HCT116 (cell line): Measurements from ENCODE around the gene GALNT13. TPM values are rescaled to one million over a fixed set of nuclear protein-coding genes. Genes with fewer than 3 reads are reported as not detected.

Experiments
- ATAC-seq: fragments of 200-7000 bp; cut with Tn5 transposase; 2 replicates; pipeline ENCODE4 v1.9.1; 2020; ENCODE audit warnings: mild to moderate bottlenecking, moderate library complexity
- BruUV-seq: library from RNA; stranded (reverse); fragments of 400-500 nt; replicated peaks from 2 replicates; lab custom pipeline; 2021; lab: Mats Ljungman, UMichigan
- CTCF ChIA-PET: fragments of 300-600 bp; sonication (Branson Sonifier 250); formaldehyde crosslinking; loops from one replicate; lab custom pipeline; 2021; ENCODE audit warnings: antibody characterized with exemption; lab: Charles Lee
- POLR2A ChIA-PET: fragments of 300-600, 350-600 bp; sonication (Branson Sonifier 250); formaldehyde crosslinking; loops from one replicate; lab custom pipeline; 2021; ENCODE audit warnings: antibody characterized with exemption; lab: Charles Lee
- RAD21 ChIA-PET, 2 experiments: fragments of 300-600 bp; sonication (Branson Sonifier 250); formaldehyde crosslinking; loops; one replicate each; lab custom pipeline; 2023; ENCODE audit warnings: low total read pairs in 2 of 2; ENCODE audit not compliant: uncharacterized antibody in 2 of 2, unreplicated experiment in 2 of 2, low non-redundant PET in 1 of 2; lab: Charles Lee
- DNase-seq: peaks from one replicate; pipeline ENCODE4 v3.0.0-alpha.2; 2010; ENCODE audit warnings: low read depth, low spot score
- H2AFZ ChIP-seq: fragments of 200-600 bp; shearing (Covaris generic), sonication (generic); 2 replicates; pipeline ENCODE4 v1.6.1; 2017; ENCODE audit warnings: low read depth, mixed run types, mixed read lengths, antibody characterized with exemption, low read length; ENCODE audit not compliant: poor library complexity, severe bottlenecking
- H3K27ac ChIP-seq: 2 replicates; pipeline ENCODE4 v1.5.1; 2012; ENCODE audit warnings: low read depth, low read length
- H3K27me3 ChIP-seq: fragments of 200-600 bp; sonication (generic); 2 replicates; pipeline ENCODE4 v1.6.1; 2016; ENCODE audit warnings: mixed run types, low read length, mixed read lengths; ENCODE audit not compliant: insufficient read depth
- H3K36me3 ChIP-seq, 2 experiments: fragments of 200-500 bp in 1 of 2; fragments of 200-600 bp in 1 of 2; sonication (Bioruptor generic) in 1 of 2; sonication (generic) in 1 of 2; 2 replicates each; pipeline versions ENCODE4 v1.5.1 to v1.6.1; 2014 to 2016; ENCODE audit warnings: low read length in 2 of 2, inconsistent platforms in 1 of 2, mixed read lengths in 1 of 2, mixed run types in 1 of 2; ENCODE audit not compliant: insufficient read depth in 2 of 2, control insufficient read depth in 1 of 2
- H3K4me1 ChIP-seq, 2 experiments: fragments of 200-600 bp in 1 of 2; sonication (generic) in 1 of 2; 2 replicates each; pipeline versions ENCODE4 v1.5.1 to v1.6.1; 2012 to 2017; ENCODE audit warnings: low read length in 2 of 2, inconsistent platforms in 1 of 2, mild to moderate bottlenecking in 1 of 2, mixed read lengths in 1 of 2, mixed run types in 1 of 2, moderate library complexity in 1 of 2; ENCODE audit not compliant: insufficient read depth in 2 of 2, control insufficient read depth in 1 of 2
- H3K4me2 ChIP-seq: fragments of 200-600 bp; sonication (generic); 2 replicates; pipeline ENCODE4 v1.6.1; 2017; ENCODE audit warnings: mixed run types, low read length, mixed read lengths
- H3K4me3 ChIP-seq, 2 experiments: fragments of 200-600 bp in 1 of 2; sonication (generic) in 1 of 2; replicated peaks in 1 of 2; 2 replicates each; pipeline ENCODE4 v1.5.1; 2011 to 2016; ENCODE audit warnings: low read length in 2 of 2, control low read depth in 1 of 2, low read depth in 1 of 2, mild to moderate bottlenecking in 1 of 2, mixed read lengths in 1 of 2, mixed run types in 1 of 2
- H3K79me2 ChIP-seq: fragments of 200-600 bp; sonication (generic); 2 replicates; pipeline ENCODE4 v1.6.1; 2017; ENCODE audit warnings: mild to moderate bottlenecking, mixed run types, low read length, moderate library complexity, mixed read lengths; ENCODE audit not compliant: insufficient read depth
- H3K9ac ChIP-seq: fragments of 200-600 bp; sonication (generic); 2 replicates; pipeline ENCODE4 v1.6.1; 2016; ENCODE audit warnings: low read length, mixed read lengths
- H3K9me2 ChIP-seq: fragments of 200-600 bp; sonication (generic), shearing (Covaris generic); 2 replicates; pipeline ENCODE4 v1.6.1; 2017; ENCODE audit warnings: mixed run types, mild to moderate bottlenecking, moderate library complexity; ENCODE audit not compliant: insufficient read depth
- H3K9me3 ChIP-seq, 2 experiments: fragments of 200-500 bp in 1 of 2; fragments of 200-600 bp in 1 of 2; sonication (Bioruptor generic) in 1 of 2; sonication (generic) in 1 of 2; 2 replicates each; pipeline ENCODE4 v1.6.1; 2014 to 2017; ENCODE audit warnings: low read length in 2 of 2, mixed read lengths in 2 of 2, inconsistent platforms in 1 of 2, low read depth in 1 of 2, mild to moderate bottlenecking in 1 of 2, mixed run types in 1 of 2, moderate library complexity in 1 of 2; ENCODE audit not compliant: control insufficient read depth in 1 of 2, insufficient read depth in 1 of 2
- H4K20me1 ChIP-seq: fragments of 200-600 bp; sonication (generic), shearing (Covaris generic); 2 replicates; pipeline ENCODE4 v1.6.1; 2017; ENCODE audit warnings: mixed run types, mild to moderate bottlenecking, moderate library complexity; ENCODE audit not compliant: insufficient read depth
- EZH2 ChIP-seq: fragments of 200-600 bp; sonication (generic); IDR thresholded peaks from 2 replicates; pipeline ENCODE4 v1.6.1; 2017; ENCODE audit warnings: antibody characterized with exemption, mixed run types
- EZH2phosphoT487 ChIP-seq: fragments of 200-600 bp; IDR thresholded peaks from 2 replicates; pipeline ENCODE4 v1.6.1; 2018; ENCODE audit warnings: antibody characterized with exemption, borderline replicate concordance
- POLR2A ChIP-seq: IDR thresholded peaks from 2 replicates; pipeline ENCODE4 v1.7.0; 2011; ENCODE audit warnings: borderline replicate concordance; ENCODE audit not compliant: insufficient read depth, insufficient read length; ENCODE audit errors: extremely low read depth
- YY1 ChIP-seq: IDR thresholded peaks from 2 replicates; pipeline ENCODE4 v1.6.1; 2011; ENCODE audit warnings: low read length, low read depth, moderate library complexity, mild to moderate bottlenecking; ENCODE audit not compliant: insufficient replicate concordance; ENCODE audit errors: extremely low read depth
- ZFX ChIP-seq: fragments of 450-650 bp; IDR thresholded peaks from 2 replicates; pipeline ENCODE4 v1.6.1; 2017
- intact Hi-C: fragments of 100-400 bp; cut with micrococcal nuclease; formaldehyde crosslinking; loops from 2 replicates; pipeline ENCODE4 v1.10.0; 2022
- total RNA-seq: library from RNA; stranded (reverse); gene quantifications from one replicate; pipeline ENCODE4 v1.2.1, GENCODE V29; 2021; ENCODE audit not compliant: unreplicated experiment
- TF ChIP-seq, protein P1 (sequence below), 3 experiments: fragments of 200-600 bp in 1 of 3; sonication (generic) in 1 of 3; IDR thresholded peaks in 2 of 3; conservative IDR thresholded peaks in 1 of 3; 2 replicates each; pipeline ENCODE4 v1.5.1; 2012 to 2017; ENCODE audit warnings: low read depth in 2 of 3, low read length in 2 of 3, antibody characterized with exemption in 1 of 3, borderline replicate concordance in 1 of 3, control low read depth in 1 of 3, mild to moderate bottlenecking in 1 of 3, mixed read lengths in 1 of 3, mixed run types in 1 of 3, moderate library complexity in 1 of 3; ENCODE audit not compliant: insufficient read depth in 1 of 3
- TF ChIP-seq, protein P2 (sequence below): IDR thresholded peaks from 2 replicates; pipeline ENCODE4 v1.6.1; 2011; ENCODE audit warnings: mild to moderate bottlenecking, low read length, moderate library complexity; ENCODE audit not compliant: insufficient replicate concordance; ENCODE audit errors: extremely low read depth

Gene GALNT13
- total RNA-seq, 1 experiment from 2014 or later: 0.44 TPM

DNA sequence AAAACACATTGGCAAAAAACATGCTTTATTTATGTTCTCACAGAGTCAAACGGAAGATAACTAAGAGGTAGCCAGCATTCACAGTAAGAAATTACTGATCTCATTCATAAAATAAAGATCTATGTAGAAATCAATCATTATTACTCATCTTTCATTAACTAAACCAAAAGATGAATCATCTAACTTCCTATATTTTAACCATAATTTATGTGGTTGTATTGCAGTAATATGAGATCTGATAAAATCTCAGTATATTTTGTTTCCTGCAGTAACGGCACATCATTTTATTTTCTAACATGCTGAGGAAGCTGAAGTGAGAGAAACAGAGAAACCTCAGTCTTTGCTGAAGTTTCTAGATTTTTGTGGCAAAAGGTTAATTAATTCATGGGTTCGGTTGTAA lies 375.8 kb downstream of the GALNT13 start:
- Histone ChIP-seq H3K9ac (no peak overlapping the region), H3K27me3 (no peaks in the 10 kb centered on the region), H3K4me3 (no peak overlapping the region), H3K9me3 (no peaks in the 10 kb centered on the region), H2AFZ (no peak overlapping the region), H4K20me1 (no peaks in the 10 kb centered on the region), H3K36me3 (no peaks in the 10 kb centered on the region), H3K4me2 (no peak overlapping the region), H3K4me1 (no peaks in the 10 kb centered on the region), H3K79me2 (no peaks in the 10 kb centered on the region), H3K27ac (no peak overlapping the region), H3K9me2 (no peaks in the 10 kb centered on the region)
- RAD21 ChIA-PET: no interaction called here
- POLR2A ChIA-PET: no interaction called here
- intact Hi-C loops: no loop called here
- no TSS peak for BruUV-seq
- DNase-seq (no peak), ATAC-seq (no peak)
- TF ChIP-seq, protein P1, sequence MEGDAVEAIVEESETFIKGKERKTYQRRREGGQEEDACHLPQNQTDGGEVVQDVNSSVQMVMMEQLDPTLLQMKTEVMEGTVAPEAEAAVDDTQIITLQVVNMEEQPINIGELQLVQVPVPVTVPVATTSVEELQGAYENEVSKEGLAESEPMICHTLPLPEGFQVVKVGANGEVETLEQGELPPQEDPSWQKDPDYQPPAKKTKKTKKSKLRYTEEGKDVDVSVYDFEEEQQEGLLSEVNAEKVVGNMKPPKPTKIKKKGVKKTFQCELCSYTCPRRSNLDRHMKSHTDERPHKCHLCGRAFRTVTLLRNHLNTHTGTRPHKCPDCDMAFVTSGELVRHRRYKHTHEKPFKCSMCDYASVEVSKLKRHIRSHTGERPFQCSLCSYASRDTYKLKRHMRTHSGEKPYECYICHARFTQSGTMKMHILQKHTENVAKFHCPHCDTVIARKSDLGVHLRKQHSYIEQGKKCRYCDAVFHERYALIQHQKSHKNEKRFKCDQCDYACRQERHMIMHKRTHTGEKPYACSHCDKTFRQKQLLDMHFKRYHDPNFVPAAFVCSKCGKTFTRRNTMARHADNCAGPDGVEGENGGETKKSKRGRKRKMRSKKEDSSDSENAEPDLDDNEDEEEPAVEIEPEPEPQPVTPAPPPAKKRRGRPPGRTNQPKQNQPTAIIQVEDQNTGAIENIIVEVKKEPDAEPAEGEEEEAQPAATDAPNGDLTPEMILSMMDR (IDR thresholded peaks at IDR 0.05 in 2 of 3, conservative IDR thresholded peaks at IDR 0.05 in 1 of 3; ENCODE audit: borderline replicate concordance in 1 of 3, insufficient read depth in 1 of 3, low read depth in 2 of 3, low read length in 2 of 3): no peak
- TF ChIP-seq EZH2phosphoT487: no peak
- no peak for TF ChIP-seq POLR2A
- TF ChIP-seq, protein P2, sequence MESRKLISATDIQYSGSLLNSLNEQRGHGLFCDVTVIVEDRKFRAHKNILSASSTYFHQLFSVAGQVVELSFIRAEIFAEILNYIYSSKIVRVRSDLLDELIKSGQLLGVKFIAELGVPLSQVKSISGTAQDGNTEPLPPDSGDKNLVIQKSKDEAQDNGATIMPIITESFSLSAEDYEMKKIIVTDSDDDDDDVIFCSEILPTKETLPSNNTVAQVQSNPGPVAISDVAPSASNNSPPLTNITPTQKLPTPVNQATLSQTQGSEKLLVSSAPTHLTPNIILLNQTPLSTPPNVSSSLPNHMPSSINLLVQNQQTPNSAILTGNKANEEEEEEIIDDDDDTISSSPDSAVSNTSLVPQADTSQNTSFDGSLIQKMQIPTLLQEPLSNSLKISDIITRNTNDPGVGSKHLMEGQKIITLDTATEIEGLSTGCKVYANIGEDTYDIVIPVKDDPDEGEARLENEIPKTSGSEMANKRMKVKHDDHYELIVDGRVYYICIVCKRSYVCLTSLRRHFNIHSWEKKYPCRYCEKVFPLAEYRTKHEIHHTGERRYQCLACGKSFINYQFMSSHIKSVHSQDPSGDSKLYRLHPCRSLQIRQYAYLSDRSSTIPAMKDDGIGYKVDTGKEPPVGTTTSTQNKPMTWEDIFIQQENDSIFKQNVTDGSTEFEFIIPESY: no peak
- TF ChIP-seq EZH2: no peak
- TF ChIP-seq ZFX: no peak
- no peak for TF ChIP-seq YY1
- CTCF ChIA-PET: no interaction called here
